GM18907 (cell line): ENCODE results near the gene MYO19.
"Not testable (repeated sequence)": the region's sequence is repeated elsewhere in the genome, so short reads cannot be mapped to it uniquely, and the experiment has no call there.

Experiments
- ATAC-seq: cut with Tn5 transposase; IDR thresholded peaks from one replicate; pipeline ENCODE4 v1.9.1; 2021; ENCODE audit warnings: mild to moderate bottlenecking, moderate library complexity; ENCODE audit not compliant: unreplicated experiment

MYO19 gene

GRCh38 chr17:36469733-36470132 lies 64.9 kb downstream of the MYO19 start:
- ATAC-seq, result no peak

- no peak for ATAC-seq
These were observed 65.6 kb downstream of the MYO19 start for GRCh38 chr17:36468903-36469635.

DNA sequence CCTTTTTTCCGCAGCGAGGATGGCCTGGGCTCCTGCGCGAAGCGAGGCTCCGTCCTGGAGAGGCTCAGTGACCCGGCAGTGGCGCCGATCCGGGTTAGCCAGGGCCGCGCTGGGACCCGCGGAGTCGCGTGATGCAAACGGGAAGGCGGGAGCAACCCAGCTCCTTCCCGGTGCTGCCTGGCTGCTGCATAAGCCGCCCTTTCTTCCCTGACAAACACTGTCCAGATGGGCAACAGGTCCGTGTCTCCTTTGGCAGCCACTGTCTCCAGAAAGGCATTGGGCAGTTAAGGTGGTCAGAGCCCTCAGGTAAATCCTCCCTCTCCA lies 69.9 kb downstream of the MYO19 start:
- ATAC-seq, result no peak

GRCh38 chr17:36463916-36464764 lies 70.5 kb downstream of the MYO19 start:
- no peak for ATAC-seq

GRCh38 chr17:36461330-36462110 lies 73.1 kb downstream of the MYO19 start:
- ATAC-seq, result no peak

GRCh38 chr17:36460265-36460937 lies 74.3 kb downstream of the MYO19 start:
- ATAC-seq, result no peak

- ATAC-seq, result no peak
These were observed 75.1 kb downstream of the MYO19 start for GRCh38 chr17:36459601-36460000.

- no peak for ATAC-seq
These were observed 75.6 kb downstream of the MYO19 start for GRCh38 chr17:36459045-36459444.

- not testable (repeated sequence) for ATAC-seq
These were observed 77.0 kb downstream of the MYO19 start for GRCh38 chr17:36457701-36458100.

- ATAC-seq, result not testable (repeated sequence)
These were observed 81.8 kb downstream of the MYO19 start for GRCh38 chr17:36452888-36453287.

DNA sequence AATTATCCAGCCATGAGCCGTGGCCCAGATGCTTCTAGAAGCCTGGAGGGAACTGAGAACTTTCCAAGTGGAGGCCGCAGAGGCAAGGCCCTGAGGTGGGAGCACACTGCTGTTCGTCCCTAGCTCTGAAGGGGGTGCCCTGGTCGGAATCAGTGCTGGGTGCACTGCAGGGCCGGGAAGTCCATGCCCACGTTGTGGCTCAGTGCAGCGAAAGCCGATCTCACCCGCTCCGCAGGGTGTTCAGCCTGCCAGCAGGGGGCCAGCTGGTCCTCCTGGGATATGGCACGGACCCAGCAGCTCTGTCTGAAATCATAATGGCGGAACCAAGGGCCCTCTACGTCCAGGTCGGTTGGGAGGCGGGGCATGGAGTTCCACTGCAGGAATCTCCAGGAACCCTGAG lies 84.7 kb downstream of the MYO19 start:
- not testable (repeated sequence) for ATAC-seq
